Iris pigment epithelial cell (primary cell): ENCODE measurements around the gene PHF14.
A peak's percentile ranks its signal among the peaks of the same experiment; 100 is the strongest.

Source experiments
- DNase-seq: peaks from one replicate; pipeline ENCODE4 v3.0.0-alpha.2; 2011; ENCODE audit warnings: low read depth

The PHF14 gene

DNA sequence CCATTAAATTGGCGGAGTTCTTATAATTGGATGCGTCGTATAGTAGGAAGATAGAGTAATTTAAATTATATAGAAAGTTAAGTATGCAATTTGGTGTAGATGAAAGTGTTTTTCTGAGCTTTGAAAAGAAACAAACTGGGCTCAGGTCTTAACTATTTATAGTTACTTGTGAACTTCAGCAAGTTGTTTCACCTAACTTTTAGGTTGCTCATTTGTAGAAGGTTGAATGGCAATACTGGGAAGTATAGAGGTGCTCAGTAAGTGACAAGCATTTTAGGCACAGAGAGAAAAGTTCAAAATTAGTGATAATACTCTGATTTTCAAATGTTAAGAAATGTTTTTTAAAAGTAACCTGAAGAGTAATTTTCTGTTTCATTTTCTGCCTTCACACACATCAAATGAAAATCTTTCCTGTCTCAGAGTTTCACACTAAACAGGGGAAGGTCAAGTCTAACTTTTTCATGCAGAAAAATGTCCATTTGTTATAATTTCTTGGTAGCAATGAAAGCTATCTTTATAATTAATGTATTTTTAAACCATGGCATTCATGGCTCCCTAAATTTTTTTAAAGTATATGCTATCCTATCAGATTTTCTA lies 146.5 kb downstream of the PHF14 start:
- DNase-seq: no peak

DNA sequence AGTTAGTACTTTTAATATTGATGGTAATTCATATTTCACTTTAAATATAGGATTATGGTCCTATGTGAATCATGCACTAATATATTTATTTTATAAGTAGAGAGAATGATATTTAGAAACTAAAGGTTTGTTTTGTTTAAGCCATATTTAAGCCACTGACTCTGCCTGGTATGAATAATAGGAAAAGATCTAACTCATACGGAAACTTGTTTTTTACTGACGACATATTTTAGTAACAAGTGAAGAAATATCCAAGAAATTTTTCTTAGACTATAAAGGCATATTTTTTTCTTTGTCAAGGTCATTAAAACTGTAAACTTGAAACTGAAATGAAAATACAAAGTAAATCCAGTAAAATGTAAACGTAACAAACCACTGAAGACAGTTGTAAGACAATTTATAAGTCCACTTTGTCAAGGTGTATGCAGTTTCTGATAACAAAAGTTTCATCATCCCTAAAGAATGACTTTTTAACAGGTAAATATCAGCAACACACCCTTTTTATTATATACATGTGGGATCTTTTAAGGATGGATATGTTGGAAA lies 147.1 kb downstream of the PHF14 start:
- DNase-seq: peak; percentile 19

DNA sequence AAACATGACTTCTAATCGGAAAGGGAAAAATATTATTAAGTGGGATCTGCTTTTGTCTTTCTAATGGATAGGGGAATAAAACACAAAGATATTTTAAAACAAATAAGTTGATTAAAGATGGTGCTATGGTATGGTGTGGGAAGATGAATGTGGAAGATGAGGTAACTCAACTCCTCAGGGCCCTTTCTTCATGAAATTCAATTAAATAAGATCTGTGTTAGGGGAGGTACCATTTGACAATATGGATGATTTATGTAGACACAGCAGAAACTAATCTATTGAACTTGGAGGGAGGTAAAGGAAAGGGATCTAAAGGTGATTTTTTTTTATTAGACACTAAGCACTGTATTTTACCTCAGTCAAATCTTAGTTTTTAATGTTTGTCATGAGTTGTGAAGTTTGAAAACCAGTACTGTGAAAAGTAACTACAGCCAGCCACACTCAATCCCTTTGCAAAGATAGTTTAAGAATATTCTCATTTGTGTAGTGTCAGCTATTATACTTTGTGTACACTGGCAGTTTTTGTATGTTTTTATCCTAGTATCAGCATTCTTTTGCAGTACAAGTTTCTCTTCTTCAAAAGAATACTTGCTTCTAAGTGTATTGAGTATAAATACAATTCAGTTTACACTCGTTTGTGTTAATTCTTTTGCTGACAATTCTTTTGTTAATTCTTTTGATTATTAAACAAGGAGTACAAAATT lies 151.3 kb downstream of the PHF14 start:
- no peak for DNase-seq

DNA sequence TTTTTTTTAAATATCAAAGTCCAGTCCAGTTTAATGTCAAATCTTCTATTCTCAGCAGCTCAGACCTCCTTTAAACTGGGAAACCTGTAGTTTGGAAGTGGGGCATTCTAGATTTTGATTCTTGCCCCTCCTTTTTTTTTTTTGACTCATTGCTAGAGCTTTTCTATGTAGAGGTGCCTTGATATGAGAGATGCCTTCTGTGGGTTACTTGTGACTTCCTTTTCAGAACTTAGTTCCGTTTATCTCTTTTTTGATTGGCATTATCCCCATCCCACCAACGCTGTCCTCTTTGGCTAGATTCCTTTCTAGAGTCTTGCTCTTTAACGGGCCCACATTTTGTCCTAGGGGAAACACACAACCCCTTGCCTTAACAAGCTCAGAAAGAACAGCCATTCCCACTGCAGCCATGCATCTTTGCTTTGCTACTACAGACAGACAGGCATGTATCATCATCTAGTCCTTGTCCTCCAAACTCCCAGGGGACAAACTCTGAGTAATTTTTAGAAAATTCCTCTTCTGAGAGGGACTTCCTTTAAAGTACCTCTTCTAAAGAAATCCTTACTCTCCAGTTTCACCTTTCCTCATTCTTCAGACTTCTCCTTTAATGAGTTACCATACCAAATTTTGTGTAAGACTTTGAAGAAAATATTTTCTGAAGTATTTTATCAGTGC lies 153.6 kb downstream of the PHF14 start:
- no peak for DNase-seq

DNA sequence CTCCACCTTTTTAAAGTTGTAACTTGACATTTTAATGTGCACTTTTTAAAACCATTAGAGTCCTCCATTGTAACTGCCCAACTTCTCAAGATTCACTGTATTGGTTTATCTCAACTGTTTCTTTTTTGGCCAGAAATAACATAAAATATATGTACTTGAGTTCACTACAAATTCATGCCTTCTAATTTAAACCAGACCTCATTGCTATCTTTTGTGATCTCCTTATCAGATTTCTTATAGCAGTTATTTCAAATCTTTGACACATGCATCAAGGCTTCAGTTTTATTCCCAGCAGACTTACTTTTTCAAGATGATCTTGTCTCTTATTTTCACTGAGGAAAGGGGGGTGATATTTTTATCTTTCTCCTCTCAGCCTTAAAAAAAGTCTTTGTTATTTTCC lies 154.3 kb downstream of the PHF14 start:
- no peak for DNase-seq

DNA sequence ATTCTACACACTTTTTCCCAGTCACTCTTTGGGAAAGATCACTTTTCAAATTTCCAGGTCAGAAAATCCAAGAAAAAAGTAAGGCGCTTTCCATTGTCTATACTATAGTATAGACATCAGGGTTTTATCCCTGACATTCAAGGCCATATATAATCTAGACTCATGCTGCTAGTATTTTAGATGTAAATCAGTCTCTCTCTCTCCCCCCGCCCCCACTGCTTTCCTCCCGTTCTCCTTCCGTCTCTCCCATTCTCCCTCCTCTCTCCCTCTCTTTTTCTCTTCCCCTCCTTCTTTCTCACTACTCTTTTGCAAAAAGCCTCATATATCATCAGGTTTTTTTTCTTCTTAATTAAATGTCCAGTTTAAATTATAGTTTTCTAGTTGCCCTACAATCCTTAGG lies 154.8 kb downstream of the PHF14 start:
- no peak for DNase-seq

DNA sequence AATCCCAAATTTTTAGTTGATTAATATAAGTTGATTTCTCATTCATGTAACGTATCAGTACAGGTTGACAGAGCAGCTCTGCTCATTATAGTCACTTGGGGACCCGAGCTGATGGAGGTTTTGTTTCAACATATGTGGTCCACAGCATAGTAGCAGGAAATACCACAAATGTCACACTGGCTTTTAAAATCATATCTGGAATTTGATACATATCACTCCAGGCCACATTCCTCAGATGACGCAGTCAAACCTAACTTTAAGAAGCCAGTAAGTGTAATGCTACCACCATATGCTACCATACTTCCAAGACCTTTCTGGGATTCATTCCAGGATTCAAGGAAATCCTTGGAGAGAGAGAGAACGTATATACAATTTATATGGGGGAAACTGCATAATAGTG lies 156.3 kb downstream of the PHF14 start:
- DNase-seq: peak; percentile 78

DNA sequence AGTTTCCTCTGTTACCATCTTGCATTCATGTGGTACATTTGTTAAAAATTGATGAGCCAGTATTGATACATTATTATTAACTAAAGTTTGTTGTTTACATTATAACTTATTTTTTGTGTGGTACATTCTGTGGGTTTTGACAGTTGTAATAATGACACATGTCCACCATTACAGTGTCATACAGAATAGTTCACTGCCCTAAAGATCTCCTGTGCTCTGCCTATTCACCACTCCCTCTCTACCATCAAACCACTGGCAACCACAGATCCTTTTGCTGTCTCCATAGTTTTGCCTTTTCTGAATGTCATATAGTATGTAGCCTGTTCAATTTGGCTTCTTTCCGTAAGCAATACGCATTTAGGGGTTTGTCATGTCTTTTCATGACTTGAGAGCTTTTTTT lies 156.9 kb downstream of the PHF14 start:
- DNase-seq: no peak

DNA sequence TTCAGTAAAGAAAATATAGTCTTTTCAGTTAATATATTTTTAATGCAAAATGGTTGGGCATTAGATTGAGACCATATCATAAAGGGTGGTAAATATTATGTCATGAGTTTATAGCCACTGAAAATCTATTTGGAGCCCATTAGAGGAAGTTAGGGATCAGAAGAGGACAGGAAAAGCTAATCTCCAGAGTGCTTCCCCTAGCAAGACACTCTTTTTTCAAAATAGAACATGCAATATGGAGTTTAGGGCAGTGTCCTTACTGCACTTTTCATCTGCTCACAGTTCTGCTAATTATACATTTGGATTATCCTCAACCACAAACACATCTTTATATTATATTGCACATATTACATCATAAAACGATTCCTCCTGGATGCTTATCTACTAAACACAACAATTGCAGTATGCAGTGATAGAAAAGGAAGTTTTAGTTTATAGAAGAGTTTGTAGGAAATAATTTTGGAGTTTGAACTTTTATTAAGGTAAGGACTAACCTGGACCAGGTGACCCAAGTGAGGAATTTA lies 159.8 kb downstream of the PHF14 start:
- DNase-seq: no peak

DNA sequence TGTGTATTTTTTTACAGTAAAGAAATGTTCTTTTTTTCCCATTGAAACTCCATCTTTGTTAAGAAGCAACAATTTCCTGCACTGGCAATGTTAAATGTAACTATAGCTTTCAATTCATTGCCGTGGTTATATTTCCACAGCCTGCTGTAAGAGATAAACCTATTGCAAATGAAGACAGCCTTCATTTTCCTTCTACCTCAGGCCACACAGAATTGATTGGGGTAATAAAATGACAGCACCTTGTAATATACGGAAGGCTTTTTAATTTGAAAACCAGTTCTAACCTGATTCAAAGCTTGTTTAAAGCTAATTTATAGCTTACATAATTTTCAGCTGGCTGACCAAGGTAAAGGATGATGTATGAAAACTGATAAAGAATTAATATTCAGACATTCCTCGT lies 161.9 kb downstream of the PHF14 start:
- no peak for DNase-seq

DNA sequence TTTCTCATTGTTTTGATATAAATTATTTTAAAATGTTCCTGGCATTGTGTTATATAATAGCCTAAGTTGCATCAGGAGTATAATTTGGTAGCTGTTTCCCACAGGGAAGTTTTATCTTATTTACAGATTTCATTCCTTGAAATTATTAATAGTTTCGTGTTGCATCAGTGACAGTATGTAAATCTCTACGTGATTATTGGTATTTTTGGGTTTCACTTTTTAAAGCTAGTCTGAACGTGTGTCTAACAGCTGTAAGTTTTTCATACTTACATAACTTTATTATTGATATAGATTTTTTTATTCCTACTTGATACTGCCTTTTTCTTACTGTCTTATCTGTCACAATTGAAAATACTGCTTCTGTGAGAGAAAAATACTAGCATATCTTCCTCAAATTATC lies 167.9 kb downstream of the PHF14 start:
- DNase-seq: no peak

DNA sequence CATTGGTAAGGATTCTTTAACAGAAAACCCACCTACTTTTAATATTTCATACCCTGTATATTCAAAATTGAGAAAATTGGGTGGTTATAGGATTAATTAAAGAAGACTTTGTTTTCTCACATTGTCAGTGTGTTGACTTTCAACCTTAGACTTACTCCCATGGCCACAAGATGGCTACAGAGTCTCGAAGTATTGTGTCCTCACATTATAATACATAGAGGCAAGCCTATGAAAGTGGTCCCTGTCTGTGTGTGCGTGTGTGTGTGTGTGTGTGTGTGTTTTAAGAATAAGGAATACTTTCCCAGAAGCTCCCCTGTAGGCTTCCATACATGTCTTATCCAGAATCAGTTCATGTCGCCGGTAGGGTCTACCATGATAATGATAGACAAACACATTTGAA lies 180.0 kb downstream of the PHF14 start:
- no peak for DNase-seq

DNA sequence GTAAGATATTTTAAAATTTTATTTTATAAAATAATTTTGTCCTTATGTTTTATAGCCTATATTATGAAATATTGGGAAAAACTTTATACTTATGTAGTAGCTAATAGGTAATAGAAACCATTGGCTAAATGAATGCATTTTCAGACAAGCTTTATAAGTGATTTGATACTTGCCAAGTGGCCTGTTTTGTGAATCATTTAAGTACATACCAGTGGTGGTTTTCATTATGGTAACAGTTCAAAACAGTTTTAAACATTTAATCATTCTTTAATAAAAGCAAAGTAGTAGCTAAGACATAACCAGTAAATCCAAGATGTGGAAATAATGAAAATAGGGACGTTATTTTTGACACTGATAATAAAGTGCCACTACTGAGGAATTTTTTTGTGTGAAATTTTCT lies 182.2 kb downstream of the PHF14 start:
- peak; percentile 28 for DNase-seq

DNA sequence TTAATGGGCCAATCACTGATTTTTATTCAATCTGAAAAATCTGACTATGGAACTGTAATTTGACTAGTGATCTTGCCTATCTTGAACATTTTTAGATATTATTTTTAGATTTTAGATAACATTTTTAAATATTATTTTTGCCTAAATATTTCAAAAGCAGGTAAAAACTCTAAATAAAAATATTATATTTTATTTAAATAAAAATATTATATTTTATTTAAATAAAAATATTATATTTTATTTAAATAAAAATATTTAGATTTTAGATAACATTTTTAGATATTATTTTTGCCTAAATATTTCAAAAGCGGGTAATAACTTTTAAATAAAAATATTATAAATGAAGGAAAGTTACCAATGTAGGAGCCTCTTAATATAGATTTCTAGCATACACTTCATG lies 187.8 kb downstream of the PHF14 start:
- DNase-seq: no peak

DNA sequence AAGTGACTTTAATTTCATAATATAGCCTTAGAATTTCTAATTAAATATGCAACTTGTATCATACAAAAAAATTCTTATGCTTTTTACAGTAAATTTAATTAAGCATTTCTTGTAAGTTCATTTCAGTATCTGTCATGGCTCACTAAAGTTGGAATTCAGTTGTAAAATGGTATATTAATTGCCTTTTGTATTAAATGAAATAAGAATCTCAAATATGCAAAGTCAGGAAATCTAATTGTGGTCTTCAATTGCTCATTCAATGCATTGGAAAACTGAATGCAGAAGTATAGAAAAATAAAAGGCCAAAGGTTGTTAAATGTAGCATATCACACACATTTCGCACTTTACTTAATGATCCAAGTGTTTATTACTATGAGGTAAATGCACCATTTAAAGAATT lies 189.5 kb downstream of the PHF14 start:
- no peak for DNase-seq

DNA sequence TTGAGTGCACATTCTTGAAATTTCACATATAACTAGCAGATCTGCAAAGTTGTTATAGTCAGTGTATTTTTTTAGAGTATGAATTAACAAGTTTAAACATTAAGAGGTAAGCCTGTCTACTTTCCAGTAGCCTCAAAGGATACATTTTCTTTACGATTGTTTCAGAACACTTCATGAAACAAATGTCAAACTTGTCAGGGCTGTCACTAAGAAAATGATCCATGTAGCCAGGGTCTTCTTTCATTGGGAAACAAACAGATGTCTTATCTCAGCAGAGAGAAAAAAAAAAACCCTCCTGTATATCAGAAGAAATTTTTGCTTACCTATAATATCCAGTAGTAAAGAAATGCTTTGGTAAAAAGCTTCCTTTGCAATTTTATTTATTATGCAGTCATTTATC lies 192.4 kb downstream of the PHF14 start:
- DNase-seq: no peak

DNA sequence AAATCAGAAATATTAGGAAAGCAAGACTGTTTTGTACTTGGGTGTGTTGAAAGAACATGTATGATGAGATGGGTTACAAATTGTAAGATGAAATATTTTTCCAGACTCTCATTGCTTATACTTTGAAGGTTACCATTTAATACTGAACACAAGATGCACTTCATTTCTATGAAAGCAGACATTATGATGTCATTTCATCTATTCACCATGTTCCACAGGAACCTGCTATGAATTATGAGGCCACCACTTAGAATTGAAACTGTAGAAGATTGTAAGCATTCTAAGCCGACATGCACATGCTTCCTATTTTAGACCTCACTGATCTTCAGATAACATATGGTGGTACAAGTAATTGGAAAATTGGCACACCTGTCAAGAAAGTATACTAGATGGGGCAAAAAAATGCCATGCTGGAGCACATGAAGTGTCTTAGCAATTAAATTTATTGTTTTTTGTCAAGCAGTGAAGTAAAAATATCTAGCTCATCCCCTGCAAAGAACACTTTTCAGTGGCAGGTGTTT lies 195.0 kb downstream of the PHF14 start:
- DNase-seq: no peak

DNA sequence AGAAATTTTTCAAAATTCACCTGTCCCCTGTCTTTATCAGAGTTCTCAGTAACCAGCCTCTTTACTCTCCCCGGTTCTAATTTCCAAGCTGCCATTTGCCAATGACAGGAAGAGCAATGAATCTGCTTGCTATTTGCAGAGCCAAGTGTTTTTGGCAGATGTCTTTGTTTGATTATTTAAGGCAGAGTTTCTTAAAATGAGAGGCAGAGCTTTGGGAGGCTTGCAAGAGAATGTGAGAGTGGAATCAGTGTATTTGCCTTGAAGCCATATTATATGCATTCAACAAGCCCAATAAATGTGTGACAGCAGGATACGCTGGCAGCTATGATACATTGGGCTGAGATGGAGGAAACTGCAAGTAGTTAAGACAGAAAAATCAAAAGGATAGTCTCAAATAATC lies 196.5 kb downstream of the PHF14 start:
- DNase-seq: no peak

DNA sequence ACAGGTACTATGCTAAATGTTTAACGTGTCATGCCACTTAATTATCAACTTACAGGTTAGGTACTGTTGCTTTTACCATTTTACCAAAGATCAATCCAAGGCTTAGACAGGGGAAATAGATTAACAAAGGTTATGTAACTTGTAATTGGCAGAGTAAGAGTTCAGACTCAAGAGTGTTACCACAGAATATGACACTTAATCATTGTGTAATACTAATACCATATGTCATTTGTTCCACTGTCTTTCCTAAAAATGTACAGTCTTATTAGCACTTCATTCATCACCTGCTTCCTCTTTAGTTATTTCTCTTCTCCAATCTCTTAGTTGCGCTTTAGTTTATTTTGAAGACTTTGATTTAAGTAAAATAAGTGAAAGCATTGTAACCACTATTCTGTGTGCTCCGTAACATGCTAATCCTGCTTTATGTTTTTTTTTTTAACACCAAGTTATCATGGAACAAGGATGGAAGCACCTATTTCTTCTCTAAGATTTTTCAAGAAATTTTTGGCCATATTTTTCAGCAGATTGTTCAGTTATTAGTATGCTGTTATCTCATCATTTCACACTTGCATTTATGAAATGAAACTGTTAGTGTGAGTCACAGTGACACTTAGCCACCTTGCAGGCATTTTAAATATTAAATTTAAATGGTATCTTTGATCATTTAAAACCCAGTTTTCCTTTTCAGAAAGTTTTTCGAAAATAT lies 197.3 kb downstream of the PHF14 start:
- no peak for DNase-seq

DNA sequence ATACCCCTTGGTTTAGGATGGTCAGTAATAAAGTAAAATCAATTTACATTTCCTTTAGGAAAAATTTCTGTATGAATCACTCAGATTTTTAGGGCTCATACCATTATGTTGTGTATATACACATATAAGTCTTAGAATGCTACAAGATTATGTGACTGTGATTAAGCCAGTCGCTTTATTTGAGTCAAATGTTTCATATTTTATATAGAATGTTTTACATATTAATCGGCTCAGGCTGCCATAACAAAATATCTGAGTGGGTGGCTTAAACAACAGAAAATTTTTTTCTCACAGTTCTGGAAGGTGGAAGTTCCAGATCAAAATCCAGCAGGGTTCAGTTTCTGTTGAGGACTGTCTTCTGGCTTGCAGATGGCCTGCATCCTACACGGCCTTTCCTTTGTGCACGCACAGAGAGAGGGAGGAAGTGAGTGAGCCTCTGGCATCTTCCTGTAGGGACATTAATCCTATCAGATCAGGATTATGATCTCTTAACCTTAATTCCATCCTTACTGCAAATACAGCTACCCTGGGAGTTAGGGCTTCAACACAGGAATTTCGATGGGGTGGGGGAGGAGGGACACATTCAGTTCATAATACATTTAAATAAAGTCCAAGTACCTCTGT lies 198.0 kb downstream of the PHF14 start:
- DNase-seq: no peak

DNA sequence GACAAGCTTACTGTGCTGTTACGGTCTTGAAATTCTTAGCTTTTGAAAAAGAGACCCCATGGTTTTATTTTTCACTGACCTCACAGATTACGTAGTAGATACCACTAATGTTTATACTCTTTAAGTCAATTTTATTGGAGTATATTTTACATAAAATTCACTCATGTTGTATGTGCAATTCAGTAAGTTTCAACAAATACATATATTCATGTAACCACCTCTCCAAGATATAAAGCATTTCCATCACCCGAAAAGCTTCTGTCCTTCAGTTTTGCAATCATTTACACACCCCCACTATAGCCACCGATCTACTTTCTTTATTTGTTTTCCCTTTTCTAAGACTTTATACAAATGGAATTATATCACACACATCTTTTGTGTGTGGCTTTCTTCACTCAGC lies 199.2 kb downstream of the PHF14 start:
- no peak for DNase-seq

DNA sequence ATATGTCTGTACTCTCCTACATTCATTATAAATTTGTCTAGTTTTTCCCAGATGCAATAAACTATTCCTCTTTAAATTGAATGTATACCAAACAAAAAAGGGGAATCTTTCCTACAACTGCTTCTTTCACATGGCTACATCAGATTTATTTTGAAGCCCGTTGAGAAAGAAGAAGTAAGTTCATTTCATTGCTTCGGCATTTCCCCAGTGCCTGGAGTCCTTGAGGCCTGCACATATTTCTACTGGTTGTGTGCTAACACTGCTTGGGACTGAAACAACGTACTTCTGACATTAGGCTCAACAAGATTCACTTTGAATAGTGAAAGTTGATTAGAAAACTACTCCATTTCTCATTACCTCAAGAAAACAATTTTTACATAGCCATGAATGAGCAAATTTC lies 201.7 kb downstream of the PHF14 start:
- no peak for DNase-seq
